ENCODE data around the gene POU4F1.

- TF ChIP-seq CTCF (IDR thresholded peaks at IDR 0.05) (no peak), EZH2 (IDR thresholded peaks at IDR 0.05; ENCODE audit: borderline replicate concordance, insufficient read depth, low read depth, low read length, poor library complexity, severe bottlenecking) (no peak)
These were observed 15.1 kb upstream of the POU4F1 start for GRCh38 chr13:78618411-78618810.

Data from B cell (primary cell).